Amniotic epithelial cell (primary cell): ENCODE data around the gene UVRAG.
A peak's percentile ranks its signal among the peaks of the same experiment; 100 is the strongest.

ENCODE experiments used
- DNase-seq: peaks from one replicate; pipeline ENCODE4 v3.0.0-alpha.2; 2010; ENCODE audit warnings: low read depth

The UVRAG gene

GRCh38 chr11:75784085-75784478 lies 30.9 kb upstream of the UVRAG start:
- no peak for DNase-seq

- DNase-seq: no peak
Observed at GRCh38 chr11:75784506-75784905, 30.5 kb upstream of the UVRAG start.

GRCh38 chr11:75785187-75785586 lies 29.8 kb upstream of the UVRAG start:
- no peak for DNase-seq

GRCh38 chr11:75786101-75786736 lies 28.8 kb upstream of the UVRAG start:
- DNase-seq: no peak

DNA sequence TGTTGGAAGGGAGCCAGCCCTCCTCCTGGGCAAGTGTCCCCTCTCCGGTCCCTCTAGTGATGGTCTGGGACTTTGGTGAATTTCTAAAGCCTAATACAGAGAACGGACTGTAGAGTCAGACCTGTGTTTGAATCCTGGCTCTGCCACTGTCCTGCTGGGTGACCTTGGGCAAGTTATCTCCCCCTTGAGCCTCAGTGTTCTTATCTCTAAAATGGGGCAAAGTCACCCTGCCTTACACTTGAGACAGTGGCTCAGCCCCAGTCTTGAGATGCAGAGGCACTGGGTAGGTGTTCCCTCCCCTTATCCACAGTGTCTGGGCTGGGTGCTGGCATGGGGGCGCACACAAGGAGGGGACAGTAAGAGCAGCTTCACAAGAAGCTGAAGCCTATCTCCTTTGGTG lies 25.5 kb upstream of the UVRAG start:
- DNase-seq: no peak

- no peak for DNase-seq
Observed at GRCh38 chr11:75790986-75791385, 24.0 kb upstream of the UVRAG start.

- DNase-seq: no peak
Observed at GRCh38 chr11:75792127-75792731, 22.8 kb upstream of the UVRAG start.

DNA sequence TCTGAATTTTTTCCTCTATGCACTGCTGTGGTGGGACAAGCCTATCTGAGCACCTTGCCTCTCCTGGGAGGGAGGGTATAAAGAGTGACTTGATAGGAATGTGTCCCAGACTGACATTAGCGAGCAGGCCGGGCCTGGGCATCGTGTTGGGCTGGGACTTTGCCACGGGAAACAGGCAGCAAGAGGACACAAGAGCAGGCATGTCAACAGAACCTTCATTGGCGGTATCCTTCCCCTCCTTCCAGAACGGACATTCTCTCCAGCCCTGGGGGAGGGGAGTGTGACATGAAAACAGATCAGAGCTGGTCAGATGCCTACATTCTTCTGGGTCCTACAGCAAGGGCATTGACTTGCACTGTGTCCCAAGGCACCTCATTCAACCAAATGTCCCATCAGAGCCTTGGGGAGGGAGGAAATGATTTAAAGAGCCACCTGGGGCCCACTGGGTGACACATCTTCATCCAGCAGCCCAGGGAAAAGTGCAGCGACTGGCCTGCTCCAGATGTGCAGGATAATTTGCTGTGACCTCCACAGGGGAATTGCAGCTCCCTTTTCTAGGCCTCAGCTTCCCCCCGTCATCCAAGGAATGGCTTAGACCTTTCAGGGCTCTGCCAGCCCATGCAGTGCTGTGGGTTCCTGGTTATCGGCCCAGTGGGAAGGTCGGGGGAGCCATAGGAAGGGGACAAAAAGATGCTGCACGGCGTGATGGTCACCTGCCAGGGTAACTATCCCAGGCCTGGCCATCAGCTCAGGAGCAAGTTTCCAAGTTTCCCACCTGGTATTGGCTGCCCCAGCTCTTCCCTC lies 21.8 kb upstream of the UVRAG start:
- DNase-seq: no peak

DNA sequence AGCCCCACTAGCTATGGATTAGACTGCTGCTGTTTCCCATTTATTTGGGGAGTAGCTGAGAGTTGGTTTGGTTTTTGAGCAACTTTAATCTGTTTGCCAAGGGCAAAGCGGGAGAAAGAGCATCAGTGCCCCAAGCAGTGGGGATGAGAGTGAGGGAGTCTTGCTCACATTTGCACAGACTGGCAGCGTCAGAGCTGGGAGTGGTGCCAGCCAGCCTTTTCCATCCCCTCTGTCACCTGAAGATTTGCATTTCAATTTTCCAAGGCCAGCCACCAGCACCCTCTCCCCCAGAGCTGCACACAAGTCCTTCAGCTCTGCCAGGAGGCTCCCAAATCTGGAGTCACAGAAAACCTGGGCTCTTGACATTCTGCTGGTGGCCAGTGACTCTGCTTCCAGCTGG lies 21.0 kb upstream of the UVRAG start:
- DNase-seq: no peak

GRCh38 chr11:75795276-75796090 lies 19.5 kb upstream of the UVRAG start:
- no peak for DNase-seq

DNA sequence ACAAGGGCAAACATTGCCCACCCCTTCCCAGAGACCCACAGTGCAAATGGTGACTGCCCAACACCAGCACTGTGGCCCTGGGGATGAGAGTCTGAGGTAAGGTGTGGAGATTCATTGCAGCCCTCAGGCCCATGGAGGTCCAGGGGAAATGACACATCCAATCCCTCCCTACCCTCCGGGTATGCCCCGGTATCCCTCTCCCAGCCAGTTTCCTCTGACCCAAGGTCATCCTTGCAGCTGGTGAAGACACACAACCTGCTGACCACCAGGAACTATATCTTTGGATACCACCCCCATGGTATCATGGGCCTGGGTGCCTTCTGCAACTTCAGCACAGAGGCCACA lies 18.9 kb upstream of the UVRAG start:
- DNase-seq: no peak

DNA sequence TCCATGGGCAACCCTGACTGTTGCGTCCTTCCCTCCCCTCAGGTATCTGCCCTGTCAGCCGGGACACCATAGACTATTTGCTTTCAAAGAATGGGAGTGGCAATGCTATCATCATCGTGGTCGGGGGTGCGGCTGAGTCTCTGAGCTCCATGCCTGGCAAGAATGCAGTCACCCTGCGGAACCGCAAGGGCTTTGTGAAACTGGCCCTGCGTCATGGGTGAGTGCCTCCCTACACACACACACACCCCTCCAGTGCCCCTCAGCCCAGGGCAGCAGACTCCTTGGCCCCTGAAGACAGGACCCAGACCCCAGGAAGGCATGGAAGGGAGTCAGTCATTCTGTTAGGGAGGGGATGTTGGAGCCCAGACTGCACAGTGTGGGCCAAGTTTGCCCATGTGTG lies 17.9 kb upstream of the UVRAG start:
- no peak for DNase-seq

DNA sequence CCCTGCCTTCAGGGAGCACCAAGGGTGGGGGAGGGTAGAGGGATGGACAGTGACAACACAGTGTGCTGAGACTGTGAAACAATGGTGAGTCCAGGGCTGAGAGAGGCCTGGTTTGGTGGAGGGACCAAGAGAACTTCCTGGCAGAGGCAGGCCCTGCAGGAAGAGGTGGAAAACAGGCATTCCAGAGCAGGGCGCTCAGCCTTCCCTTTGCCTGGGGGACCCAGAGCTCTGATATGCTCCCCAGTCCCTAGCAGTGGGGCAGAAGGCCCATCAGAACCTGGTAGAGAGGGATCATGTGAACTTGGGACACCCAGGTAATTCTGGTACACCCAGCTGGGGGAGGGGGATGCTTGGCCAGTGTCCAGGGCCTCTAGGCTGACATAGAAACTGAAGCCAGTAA lies 17.2 kb upstream of the UVRAG start:
- DNase-seq: no peak

- no peak for DNase-seq
Observed at GRCh38 chr11:75800136-75800675, 14.8 kb upstream of the UVRAG start.

- DNase-seq: no peak
Observed at GRCh38 chr11:75800728-75801361, 14.2 kb upstream of the UVRAG start.

GRCh38 chr11:75801362-75802020 lies 13.5 kb upstream of the UVRAG start:
- no peak for DNase-seq

GRCh38 chr11:75802021-75802912 lies 12.7 kb upstream of the UVRAG start:
- DNase-seq: no peak

GRCh38 chr11:75802913-75803820 lies 11.8 kb upstream of the UVRAG start:
- DNase-seq: peak; percentile 55

GRCh38 chr11:75809111-75809510 lies 5.9 kb upstream of the UVRAG start:
- no peak for DNase-seq
